Renal cortex interstitium (tissue), 11 donors: Measurements from ENCODE around the gene CAMSAP3. TPM values are rescaled to one million over a fixed set of nuclear protein-coding genes. Genes with fewer than 3 reads are reported as not detected.
A peak's percentile ranks its signal among the peaks of the same experiment; 100 is the strongest.
"Not testable (repeated sequence)": the region's sequence is repeated elsewhere in the genome, so short reads cannot be mapped to it uniquely, and the experiment has no call there.

Source experiments
- DNase-seq, 11 donors: peaks; one replicate each; pipeline ENCODE4 v3.0.0-alpha.2; 2013; ENCODE audit warnings: low read depth in 9 of 11, low spot score in 4 of 11; ENCODE audit errors: extremely low read depth in 1 of 11
- polyA plus RNA-seq, 3 donors: library from polyadenylated mRNA; unstranded; fragments of 120-200 nt; gene quantifications; one replicate each; pipeline ENCODE4 v1.2.1, GENCODE V29; 2013; ENCODE audit not compliant: insufficient read length in 3 of 3

Gene CAMSAP3
- polyA plus RNA-seq, 3 donors: 16.4 to 25.4 (median 22.4) TPM

DNA sequence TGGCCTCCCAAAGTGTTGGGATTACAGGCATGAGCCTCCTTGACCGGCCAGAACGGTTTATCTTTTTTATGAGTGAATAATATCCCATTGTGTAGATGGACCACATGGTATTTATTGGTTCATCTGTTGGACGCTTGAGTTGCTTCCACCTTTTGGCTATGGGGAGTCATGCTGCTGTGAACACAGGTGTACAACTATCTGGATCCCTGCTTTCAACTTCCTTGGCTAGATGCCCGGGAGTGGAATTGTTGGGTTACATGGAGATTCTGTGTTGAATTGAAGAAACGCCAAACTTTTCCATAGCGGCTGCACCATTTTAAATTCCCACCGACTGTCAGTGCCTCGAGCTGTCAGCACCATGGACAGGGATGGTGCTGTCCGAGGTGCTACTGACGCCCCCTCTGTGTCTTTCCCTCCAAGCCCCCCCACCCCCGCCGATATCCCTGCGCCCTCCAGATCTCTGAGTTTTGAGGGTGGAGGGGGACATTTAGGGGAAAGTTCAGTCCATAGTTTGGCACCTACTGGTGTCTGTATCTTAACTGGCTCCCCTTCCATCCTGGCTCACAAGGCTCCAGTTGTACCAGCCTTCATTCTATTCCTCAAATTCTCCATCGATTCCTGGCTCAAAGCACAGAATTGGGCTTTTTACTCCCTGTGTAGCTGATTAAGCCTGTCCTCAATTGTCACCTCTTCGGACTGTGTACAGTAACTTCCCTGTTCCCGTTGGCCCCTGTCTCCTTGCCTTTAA, 32.8 kb upstream of the CAMSAP3 start:
- peak in 2 of 11 donors; percentile 9 to 12 for DNase-seq

- DNase-seq: no peak
Observed at GRCh38 chr19:7564866-7565265, 30.8 kb upstream of the CAMSAP3 start.

- no peak for DNase-seq
Observed at GRCh38 chr19:7565332-7565731, 30.3 kb upstream of the CAMSAP3 start.

DNA sequence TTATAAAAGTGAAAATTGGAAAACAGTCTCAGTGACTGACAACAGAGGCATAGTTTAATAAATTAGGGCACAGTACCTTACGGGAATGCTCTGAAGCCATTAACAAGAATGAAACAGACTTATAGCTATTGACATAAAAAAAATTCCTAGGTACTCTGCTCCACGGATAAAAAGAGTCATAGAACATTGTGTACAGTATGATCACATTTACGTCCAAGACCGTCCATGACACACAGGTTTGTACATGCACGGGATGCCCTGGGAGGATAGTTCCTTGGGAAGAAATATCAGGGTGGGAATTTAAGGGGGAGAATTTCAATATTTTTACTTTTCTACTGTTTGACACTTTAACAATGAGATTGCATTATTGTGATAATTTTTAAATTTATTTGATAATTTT, 24.9 kb upstream of the CAMSAP3 start:
- DNase-seq: no peak

- DNase-seq: no peak
Observed at GRCh38 chr19:7575434-7576040, 20.1 kb upstream of the CAMSAP3 start.

- not testable (repeated sequence) for DNase-seq
Observed at GRCh38 chr19:7577422-7577821, 18.2 kb upstream of the CAMSAP3 start.

GRCh38 chr19:7578127-7578526, 17.5 kb upstream of the CAMSAP3 start:
- DNase-seq: no peak

GRCh38 chr19:7579182-7579581, 16.5 kb upstream of the CAMSAP3 start:
- no peak for DNase-seq

- DNase-seq: no peak
Observed at GRCh38 chr19:7582446-7582845, 13.2 kb upstream of the CAMSAP3 start.

DNA sequence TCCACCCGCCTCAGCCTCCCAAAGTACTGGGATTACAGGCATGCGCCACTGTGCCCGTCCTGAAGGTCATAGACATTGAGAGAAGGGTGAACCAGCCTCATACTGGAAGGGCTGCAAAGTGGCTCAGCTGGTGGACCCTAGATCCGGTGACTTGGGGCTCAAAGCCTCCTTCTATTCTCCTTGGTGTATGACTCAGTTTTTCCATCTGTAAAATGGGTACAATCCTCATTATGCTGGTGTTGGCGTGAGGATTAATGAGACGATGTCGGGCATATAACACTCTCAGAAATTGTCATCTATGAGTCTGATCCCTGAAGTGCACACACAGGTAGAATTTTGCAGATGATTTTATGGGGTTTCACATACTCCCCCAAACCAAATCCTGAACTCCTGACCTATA, 5.8 kb upstream of the CAMSAP3 start:
- DNase-seq: no peak

DNA sequence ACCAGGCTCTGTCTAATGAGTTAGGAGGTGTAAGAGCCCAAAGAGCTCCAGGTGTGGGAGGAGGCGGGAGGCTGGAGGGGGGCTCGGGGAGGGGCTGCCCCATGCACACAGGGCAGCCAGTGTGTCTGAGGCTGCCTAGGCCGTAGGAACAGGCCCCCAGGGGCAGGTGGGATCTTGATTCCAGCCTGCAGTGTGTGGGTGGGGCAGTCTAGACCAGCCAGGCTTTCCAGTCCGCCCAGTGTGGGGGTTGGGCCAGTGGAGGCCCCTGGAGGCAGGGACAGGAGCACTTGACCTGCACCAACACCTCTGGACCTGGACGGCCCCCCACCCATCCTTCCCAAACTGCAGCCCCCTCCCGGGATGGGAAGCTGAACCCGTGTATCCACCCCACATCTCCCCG, 5.4 kb upstream of the CAMSAP3 start:
- DNase-seq: no peak

- DNase-seq: no peak
Observed at GRCh38 chr19:7596211-7596937, 711 bp downstream of the CAMSAP3 start.

- no peak for DNase-seq
Observed at GRCh38 chr19:7597689-7598088, 2.0 kb downstream of the CAMSAP3 start.

- DNase-seq: no peak
Observed at GRCh38 chr19:7598180-7598579, 2.5 kb downstream of the CAMSAP3 start.

DNA sequence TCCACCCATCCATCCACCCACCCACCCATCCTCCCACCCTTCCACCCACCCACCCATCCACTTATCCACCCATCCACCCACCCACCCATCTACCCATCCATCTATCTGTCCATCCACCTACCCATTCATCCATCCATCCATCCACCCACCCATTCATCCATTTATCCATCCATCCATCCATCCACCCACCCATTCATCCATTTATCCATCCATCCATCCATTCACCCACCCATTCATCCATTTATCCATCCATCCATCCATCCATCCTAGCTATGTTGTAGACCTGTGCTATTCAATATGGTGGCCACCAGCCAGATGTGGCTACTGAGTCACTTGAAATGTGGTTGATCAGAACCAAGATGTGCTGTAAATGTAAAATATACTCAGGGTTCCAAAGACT, 5.1 kb downstream of the CAMSAP3 start:
- no peak for DNase-seq

- DNase-seq: no peak
Observed at GRCh38 chr19:7602240-7602934, 6.7 kb downstream of the CAMSAP3 start.

- no peak for DNase-seq
Observed at GRCh38 chr19:7602935-7603497, 7.4 kb downstream of the CAMSAP3 start.

GRCh38 chr19:7603919-7604318, 8.3 kb downstream of the CAMSAP3 start:
- DNase-seq: no peak

DNA sequence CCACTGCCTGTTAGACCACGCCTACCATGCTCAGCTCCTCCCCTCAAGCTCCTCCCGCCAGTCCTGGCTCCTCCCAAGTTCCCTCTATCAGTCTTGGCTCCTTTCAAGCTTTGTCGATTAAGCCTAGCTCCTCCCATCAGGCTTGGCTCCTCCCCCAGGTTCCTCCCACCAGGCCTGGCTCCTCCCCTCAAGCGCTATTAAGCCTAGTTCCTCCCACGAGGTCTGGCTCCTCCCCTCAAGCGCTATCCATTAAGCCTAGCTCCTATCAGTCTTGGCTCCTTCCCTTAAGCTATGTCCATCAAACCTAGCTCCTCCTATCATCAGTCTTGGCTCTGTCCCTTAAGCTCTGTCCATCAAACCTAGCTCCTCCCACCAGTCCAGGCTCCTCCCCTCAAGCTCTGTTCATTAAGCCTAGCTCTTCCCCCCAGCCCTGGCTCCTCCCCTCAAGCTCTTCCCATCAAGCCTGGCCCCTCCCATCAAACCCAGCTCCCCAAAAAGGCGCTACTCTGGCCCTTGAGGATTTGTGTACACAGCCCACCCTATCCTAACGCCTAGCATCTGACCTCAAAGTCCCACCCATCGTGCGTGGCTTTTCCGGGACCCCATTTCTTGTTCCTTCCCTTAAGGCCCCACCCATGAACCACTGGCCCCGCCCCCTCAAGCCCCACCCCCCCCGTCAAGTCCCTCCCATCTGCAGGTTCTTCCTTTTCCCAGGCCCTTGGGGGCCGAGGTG, 10.0 kb downstream of the CAMSAP3 start:
- no peak for DNase-seq
